Smooth muscle cell (in vitro differentiated cells): ENCODE results near the gene TSPAN9. TPM values are rescaled to one million over a fixed set of nuclear protein-coding genes. Genes with fewer than 3 reads are reported as not detected.

ENCODE experiments used
- DNase-seq: peaks from one replicate; lab custom pipeline; 2025; ENCODE audit not compliant: unreplicated experiment; lab: John Stamatoyannopoulos, UW
- H2AFZ ChIP-seq: fragments of 200-600 bp; sonication (generic); 2 replicates; pipeline ENCODE4 v1.6.0; 2016; ENCODE audit warnings: antibody characterized with exemption, low read depth, mild to moderate bottlenecking
- H3F3A ChIP-seq: fragments of 200-600 bp; sonication (generic); 2 replicates; pipeline ENCODE4 v1.6.0; 2017; ENCODE audit warnings: antibody characterized with exemption, low read depth
- H3K27ac ChIP-seq: fragments of 200-600 bp; sonication (generic); 2 replicates; pipeline ENCODE4 v1.5.1; 2016; ENCODE audit warnings: low read depth, mild to moderate bottlenecking
- H3K27me3 ChIP-seq: fragments of 200-600 bp; sonication (generic); 2 replicates; pipeline ENCODE4 v1.6.1; 2016; ENCODE audit warnings: low read depth, mild to moderate bottlenecking
- H3K36me3 ChIP-seq: fragments of 200-600 bp; sonication (generic); 2 replicates; pipeline ENCODE4 v1.5.1; 2016; ENCODE audit warnings: low read depth
- H3K4me1 ChIP-seq: fragments of 200-600 bp; sonication (generic); 2 replicates; pipeline ENCODE4 v1.5.1; 2016; ENCODE audit warnings: low read depth
- H3K4me2 ChIP-seq: fragments of 200-600 bp; sonication (generic); 2 replicates; pipeline ENCODE4 v1.6.0; 2016; ENCODE audit warnings: mild to moderate bottlenecking
- H3K4me3 ChIP-seq: fragments of 200-600 bp; sonication (generic); 2 replicates; pipeline ENCODE4 v1.5.1; 2016; ENCODE audit warnings: mild to moderate bottlenecking
- H3K79me2 ChIP-seq: fragments of 200-600 bp; sonication (generic); 2 replicates; pipeline ENCODE4 v1.6.0; 2016; ENCODE audit warnings: low read depth, mild to moderate bottlenecking
- H3K9ac ChIP-seq: fragments of 200-600 bp; sonication (generic); 2 replicates; pipeline ENCODE4 v1.6.0; 2016; ENCODE audit warnings: low read depth
- H3K9me3 ChIP-seq: fragments of 200-600 bp; sonication (generic); replicated peaks from 2 replicates; pipeline ENCODE4 v1.5.1; 2016; ENCODE audit warnings: low read depth
- H4K20me1 ChIP-seq: fragments of 200-600 bp; sonication (generic); 2 replicates; pipeline ENCODE4 v1.6.0; 2016; ENCODE audit warnings: low read depth
- CTCF ChIP-seq: fragments of 200-600 bp; sonication (generic); IDR thresholded peaks from 2 replicates; pipeline ENCODE4 v1.5.1; 2017; ENCODE audit warnings: borderline replicate concordance, mild to moderate bottlenecking, antibody characterized with exemption; ENCODE audit not compliant: insufficient read depth, poor library complexity, severe bottlenecking
- WGBS: methylation state at CpG from one replicate; pipeline ENCODE4 v1.1.7; 2016; ENCODE audit warnings: low lambda C conversion rate; 5-methylcytosine and 5-hydroxymethylcytosine counted together
- polyA plus RNA-seq: library from polyadenylated mRNA; unstranded; fragments of >200 nt; fragmentation: Nextera tagmentation; extraction: Ambion mirVana; gene quantifications from 2 replicates; pipeline ENCODE4 v1.2.1, GENCODE V29; 2016
- total RNA-seq: library from RNA; depleted of rRNA; stranded (reverse); fragments of >200 nt; gene quantifications from 2 replicates; pipeline ENCODE4 v1.2.3, GENCODE V29; 2014

TSPAN9 gene
- total and polyA plus RNA-seq, 2 experiments from 2014 or later, result 17.7 to 29.8 TPM

- no peak for TF ChIP-seq CTCF
- Histone ChIP-seq H3K79me2 (no peaks in the 10 kb centered on the region), H3K9ac (no peak overlapping the region), H3K27ac (no peak overlapping the region), H3F3A (no peaks in the 10 kb centered on the region), H4K20me1 (no peaks in the 10 kb centered on the region), H3K4me3 (no peak overlapping the region), H3K4me1 (peaks cover 6% of the 10 kb centered on the region), H3K9me3 (no peaks in the 10 kb centered on the region), H3K4me2 (no peak overlapping the region), H3K36me3 (no peaks in the 10 kb centered on the region), H3K27me3 (peaks cover 13% of the 10 kb centered on the region), H2AFZ (no peak overlapping the region)
- DNase-seq, result no peak
- WGBS, result 68% methylated on average over 6 of the region's 6 CpGs
Observed at GRCh38 chr12:3329361-3329760, 252.2 kb downstream of the TSPAN9 start.

GRCh38 chr12:3330976-3331510 is 253.9 kb downstream of the TSPAN9 start:
- Histone ChIP-seq H2AFZ (no peak overlapping the region), H3K9ac (no peak overlapping the region), H3K4me1 (peaks cover 6% of the 10 kb centered on the region), H3K36me3 (no peaks in the 10 kb centered on the region), H3K27ac (no peak overlapping the region), H3K4me2 (no peak overlapping the region), H3K79me2 (no peaks in the 10 kb centered on the region), H3F3A (no peaks in the 10 kb centered on the region), H3K4me3 (no peak overlapping the region), H4K20me1 (no peaks in the 10 kb centered on the region), H3K27me3 (peaks cover 13% of the 10 kb centered on the region), H3K9me3 (no peaks in the 10 kb centered on the region)
- no peak for TF ChIP-seq CTCF
- no peak for DNase-seq
- WGBS, result 89% methylated on average over 7 of the region's 7 CpGs

GRCh38 chr12:3332188-3332587 is 255.0 kb downstream of the TSPAN9 start:
- Histone ChIP-seq H3K27me3 (peaks cover 16% of the 10 kb centered on the region), H3F3A (no peaks in the 10 kb centered on the region), H3K36me3 (no peaks in the 10 kb centered on the region), H4K20me1 (no peaks in the 10 kb centered on the region), H3K4me2 (no peak overlapping the region), H3K4me3 (no peak overlapping the region), H3K79me2 (no peaks in the 10 kb centered on the region), H3K4me1 (peaks cover 16% of the 10 kb centered on the region), H3K9me3 (no peaks in the 10 kb centered on the region), H3K27ac (no peak overlapping the region), H3K9ac (no peak overlapping the region), H2AFZ (no peak overlapping the region)
- DNase-seq, result no peak
- TF ChIP-seq CTCF, result no peak
- 81% methylated on average over 3 of the region's 3 CpGs for WGBS

DNA sequence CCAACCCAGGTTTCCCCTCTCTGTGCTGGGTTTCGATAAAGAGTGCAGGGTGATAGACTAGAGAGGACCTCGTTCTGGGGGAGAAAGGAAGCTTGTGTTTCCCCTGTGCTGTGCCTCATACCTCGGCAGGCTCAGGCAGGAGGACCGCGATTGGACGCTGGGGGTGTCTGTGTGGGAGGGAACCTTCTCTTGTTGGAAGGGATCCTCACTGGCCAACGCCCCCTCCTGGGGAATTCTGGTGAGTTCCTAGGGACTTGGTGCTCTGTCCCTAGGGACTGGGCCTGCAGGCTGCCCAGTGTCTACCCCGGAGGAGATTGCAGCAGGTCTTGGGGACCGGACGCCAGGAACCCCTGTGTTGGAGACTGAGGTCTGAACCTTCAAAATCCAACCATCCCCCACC is 256.4 kb downstream of the TSPAN9 start:
- 45% methylated on average over 10 of the region's 10 CpGs for WGBS
- no peak overlapping the region for H3K4me3 ChIP-seq
- H3K79me2 ChIP-seq, result no peaks in the 10 kb centered on the region
- no peaks in the 10 kb centered on the region for H3K9me3 ChIP-seq
- H3K27me3 ChIP-seq, result peaks cover 19% of the 10 kb centered on the region
- no peaks in the 10 kb centered on the region for H3K36me3 ChIP-seq
- H3F3A ChIP-seq, result no peaks in the 10 kb centered on the region
- no peak overlapping the region for H2AFZ ChIP-seq
- H3K4me2 ChIP-seq, result no peak overlapping the region
- TF ChIP-seq CTCF, result no peak
- H3K4me1 ChIP-seq, result peaks cover 16% of the 10 kb centered on the region
- no peak for DNase-seq
- no peak overlapping the region for H3K9ac ChIP-seq
- no peaks in the 10 kb centered on the region for H4K20me1 ChIP-seq
- H3K27ac ChIP-seq, result no peak overlapping the region
